Right atrium auricular region (tissue), 2 donors: ENCODE data around the gene SYT7. TPM values are rescaled to one million over a fixed set of nuclear protein-coding genes. Genes with fewer than 3 reads are reported as not detected.

Source experiments
- DNase-seq: peaks from one replicate; pipeline ENCODE4 v3.0.0-alpha.2; 2019; ENCODE audit warnings: low spot score
- H3K27ac ChIP-seq, 2 donors: fragments of 200-600 bp; sonication (generic); 1 replicate in 1 of 2; 2 replicates in 1 of 2; pipeline ENCODE4 v1.5.1; 2016 to 2019
- H3K27me3 ChIP-seq, 2 donors: fragments of 200-600 bp; sonication (generic); one replicate each; pipeline versions ENCODE4 v1.5.1 to v1.6.0; 2017 to 2019
- H3K36me3 ChIP-seq: fragments of 200-600 bp; sonication (generic); one replicate; pipeline ENCODE4 v1.5.1; 2016
- H3K4me1 ChIP-seq, 2 donors: fragments of 200-600 bp; sonication (generic); one replicate each; pipeline versions ENCODE4 v1.5.1 to v1.6.0; 2017 to 2019
- H3K4me3 ChIP-seq, 2 donors: fragments of 200-600 bp; sonication (generic); 1 replicate in 1 of 2; 2 replicates in 1 of 2; pipeline ENCODE4 v1.5.1; 2017 to 2019; ENCODE audit warnings: mild to moderate bottlenecking in 1 of 2, moderate library complexity in 1 of 2
- H3K9me3 ChIP-seq, 2 donors: fragments of 200-600 bp; sonication (generic); one replicate each; pipeline ENCODE4 v1.5.1; 2019
- total RNA-seq, 2 donors: library from RNA; depleted of rRNA; stranded (reverse); fragments of >200 nt; gene quantifications; one replicate each; pipeline ENCODE4 v1.1.0, GENCODE V29; 2016
- TF ChIP-seq, protein P1 (sequence below), 2 donors: fragments of 200-600 bp; sonication (generic); IDR thresholded peaks; one replicate each; pipeline ENCODE4 v1.5.1; 2019; ENCODE audit warnings: antibody characterized with exemption in 2 of 2

The SYT7 gene
- total RNA-seq, 2 donors from 2014 or later, result 19.2 to 23.6 TPM

DNA sequence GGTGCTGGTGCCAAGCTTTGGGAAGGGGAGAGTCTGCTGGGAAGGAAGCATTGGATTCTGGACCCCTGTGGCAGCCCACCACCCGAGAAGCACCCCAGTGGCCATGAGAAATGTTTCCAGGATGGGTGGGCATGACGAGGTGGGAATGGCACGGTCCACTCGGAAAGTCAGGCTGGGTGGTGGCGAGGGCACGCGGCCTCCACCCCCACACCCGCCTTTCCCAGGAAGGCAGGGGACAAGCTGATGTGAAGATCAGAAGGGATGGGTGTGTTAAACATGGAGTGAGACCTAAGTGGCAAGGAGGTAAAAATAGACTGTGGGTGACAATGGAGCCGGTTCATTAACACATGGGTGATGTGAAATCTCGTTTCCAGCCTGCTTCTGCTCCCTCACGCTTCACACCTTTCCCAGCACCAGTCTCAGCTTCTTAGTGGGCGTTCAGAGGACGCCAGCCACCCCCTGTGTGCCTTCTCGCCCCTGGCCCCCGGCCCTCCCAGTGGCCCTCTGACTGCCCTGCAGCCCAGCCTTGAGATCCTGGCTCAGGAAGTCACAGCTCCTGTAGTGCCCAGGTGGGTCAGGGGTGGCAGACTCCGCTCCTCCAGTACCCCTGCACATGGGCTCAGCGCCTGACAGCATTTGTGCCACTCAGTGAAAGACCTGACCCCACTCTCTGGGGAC is 44.7 kb downstream of the SYT7 start:
- H3K27me3 ChIP-seq, result no peaks in the 10 kb centered on the region

DNA sequence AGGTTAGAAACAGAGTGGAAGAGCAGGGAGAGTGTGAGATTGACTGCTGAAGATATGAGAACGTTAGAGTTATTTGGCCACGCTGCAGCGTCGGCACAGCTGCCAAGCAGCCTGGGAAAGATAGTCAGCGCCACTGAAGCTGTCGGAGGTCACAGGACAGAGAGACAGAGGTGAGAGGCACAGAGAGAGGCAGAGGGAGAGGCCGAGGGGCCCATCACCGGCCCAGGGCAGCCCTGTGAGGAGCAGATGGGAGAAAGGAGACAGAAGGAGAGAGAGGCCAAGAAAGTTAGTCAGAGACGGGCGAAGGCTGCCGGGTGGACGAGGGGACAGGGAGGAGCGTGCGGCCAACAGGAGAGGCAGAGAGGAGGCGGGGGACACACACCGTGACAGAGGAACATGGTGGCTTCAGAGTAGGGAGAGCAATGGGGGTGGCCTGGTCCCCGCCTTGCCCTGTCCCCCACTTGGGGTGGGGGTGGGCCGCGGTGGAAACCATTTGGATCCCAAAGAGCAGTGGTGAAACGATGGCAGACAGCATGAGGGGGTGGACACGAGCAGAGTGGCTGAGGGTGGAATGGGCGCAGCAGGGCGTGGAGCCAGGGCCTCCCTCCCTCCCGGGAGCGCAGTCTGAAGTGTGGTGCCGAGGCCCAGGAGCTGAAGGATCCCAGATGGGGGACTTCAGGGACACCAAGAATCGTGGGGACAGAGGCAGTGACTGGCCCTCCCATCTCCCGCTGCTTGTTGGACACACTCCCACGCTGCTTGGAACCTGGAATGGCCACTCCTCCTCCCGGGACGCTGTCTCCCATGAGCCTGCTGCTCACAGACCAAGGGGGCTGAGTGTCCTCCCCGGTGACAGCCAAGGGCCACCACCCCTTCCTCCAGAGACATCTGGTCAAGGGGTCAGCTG is 45.7 kb downstream of the SYT7 start:
- H3K4me1 ChIP-seq, result peaks cover 0 to 63% of the 10 kb centered on the region in 2 donors
- H3K27ac ChIP-seq, result peak overlapping the region; percentile 85 to 89
- H3K4me3 ChIP-seq, result no peak overlapping the region
- H3K36me3 ChIP-seq, result no peaks in the 10 kb centered on the region
- TF ChIP-seq, protein P1, sequence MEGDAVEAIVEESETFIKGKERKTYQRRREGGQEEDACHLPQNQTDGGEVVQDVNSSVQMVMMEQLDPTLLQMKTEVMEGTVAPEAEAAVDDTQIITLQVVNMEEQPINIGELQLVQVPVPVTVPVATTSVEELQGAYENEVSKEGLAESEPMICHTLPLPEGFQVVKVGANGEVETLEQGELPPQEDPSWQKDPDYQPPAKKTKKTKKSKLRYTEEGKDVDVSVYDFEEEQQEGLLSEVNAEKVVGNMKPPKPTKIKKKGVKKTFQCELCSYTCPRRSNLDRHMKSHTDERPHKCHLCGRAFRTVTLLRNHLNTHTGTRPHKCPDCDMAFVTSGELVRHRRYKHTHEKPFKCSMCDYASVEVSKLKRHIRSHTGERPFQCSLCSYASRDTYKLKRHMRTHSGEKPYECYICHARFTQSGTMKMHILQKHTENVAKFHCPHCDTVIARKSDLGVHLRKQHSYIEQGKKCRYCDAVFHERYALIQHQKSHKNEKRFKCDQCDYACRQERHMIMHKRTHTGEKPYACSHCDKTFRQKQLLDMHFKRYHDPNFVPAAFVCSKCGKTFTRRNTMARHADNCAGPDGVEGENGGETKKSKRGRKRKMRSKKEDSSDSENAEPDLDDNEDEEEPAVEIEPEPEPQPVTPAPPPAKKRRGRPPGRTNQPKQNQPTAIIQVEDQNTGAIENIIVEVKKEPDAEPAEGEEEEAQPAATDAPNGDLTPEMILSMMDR (IDR thresholded peaks at IDR 0.05), result no peak
- no peaks in the 10 kb centered on the region for H3K9me3 ChIP-seq
- DNase-seq, result no peak
- H3K27me3 ChIP-seq, result no peaks in the 10 kb centered on the region

More for the DNA sequence above, 44.7 kb downstream of the SYT7 start:
- DNase-seq, result no peak
- Histone ChIP-seq H3K9me3 (no peaks in the 10 kb centered on the region), H3K36me3 (no peaks in the 10 kb centered on the region), H3K27ac (peak overlapping the region; percentile 85 to 89), H3K4me1 (peaks cover 0 to 58% of the 10 kb centered on the region in 2 donors), H3K4me3 (no peak overlapping the region)
- TF ChIP-seq, protein P1 (IDR thresholded peaks at IDR 0.05), result no peak

DNA sequence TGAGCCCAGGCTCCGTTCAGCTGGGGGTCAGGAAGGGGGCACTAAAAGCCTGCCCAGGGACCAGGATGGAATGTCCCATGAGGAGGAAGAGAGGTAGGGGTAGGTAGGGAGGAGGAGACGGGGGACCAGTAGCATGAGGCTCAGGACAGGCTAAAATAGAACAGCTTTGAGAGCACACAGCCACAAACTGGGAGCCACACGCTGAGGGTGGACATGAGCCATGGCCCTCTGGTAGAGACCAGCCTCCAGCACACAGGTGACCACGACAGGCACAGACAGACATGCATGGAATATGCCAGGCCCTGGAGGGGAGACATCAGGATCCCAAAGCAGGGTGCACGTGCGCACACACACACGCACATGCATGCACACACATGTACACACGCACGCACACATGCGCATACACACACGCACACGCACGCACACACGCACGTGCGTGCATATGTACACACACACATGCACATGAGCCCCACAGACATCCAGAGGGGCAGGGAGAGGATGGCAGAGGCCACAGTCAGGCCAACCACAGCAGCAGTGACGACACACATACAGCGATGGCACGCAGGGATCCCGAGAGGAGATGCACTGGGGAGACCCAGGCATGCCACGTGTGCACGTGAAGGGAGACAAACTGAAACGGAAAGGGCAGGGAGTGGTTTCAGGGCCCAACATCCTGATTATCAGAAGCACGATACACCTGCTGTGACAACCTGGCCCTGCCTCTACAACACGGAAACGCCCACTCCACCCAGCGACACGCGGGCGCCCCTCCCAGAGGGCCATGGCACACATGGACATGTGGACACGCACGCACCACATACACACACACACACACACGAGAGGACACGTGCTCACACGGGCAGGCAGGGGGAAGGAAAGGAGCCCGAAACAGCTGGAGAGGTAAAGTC is 46.6 kb downstream of the SYT7 start:
- DNase-seq, result no peak

DNA sequence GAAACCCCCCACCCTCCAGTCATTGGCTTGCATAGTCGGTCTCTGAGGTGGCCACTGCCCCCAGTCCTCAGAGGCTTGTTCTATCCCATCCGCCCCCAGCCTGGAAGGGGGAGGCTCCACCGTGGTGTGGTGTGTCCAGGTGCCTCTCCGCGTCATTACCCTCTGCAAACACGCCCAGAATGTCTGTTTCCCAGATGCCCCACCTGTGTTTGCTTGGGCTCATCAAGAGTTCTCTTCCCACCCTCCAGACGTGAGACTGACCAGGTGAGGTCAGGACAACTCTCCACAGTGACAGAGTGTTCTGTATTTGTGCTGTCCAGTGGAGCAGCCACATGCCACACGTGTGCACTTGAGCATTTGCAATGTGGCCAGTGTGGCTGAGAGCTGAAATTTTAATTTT is 47.5 kb downstream of the SYT7 start:
- Histone ChIP-seq H3K4me1 (peaks cover 0 to 63% of the 10 kb centered on the region in 2 donors), H3K27me3 (no peaks in the 10 kb centered on the region), H3K9me3 (no peaks in the 10 kb centered on the region), H3K36me3 (no peaks in the 10 kb centered on the region), H3K4me3 (no peak overlapping the region), H3K27ac (peak overlapping the region in 1 of 2 donors; percentile 85)
- TF ChIP-seq, protein P1 (IDR thresholded peaks at IDR 0.05), result no peak
- DNase-seq, result no peak

More for the DNA sequence above, 46.6 kb downstream of the SYT7 start:
- TF ChIP-seq, protein P1 (IDR thresholded peaks at IDR 0.05), result no peak
- Histone ChIP-seq H3K27me3 (no peaks in the 10 kb centered on the region), H3K4me3 (no peak overlapping the region), H3K4me1 (peaks cover 0 to 70% of the 10 kb centered on the region in 2 donors), H3K9me3 (no peaks in the 10 kb centered on the region), H3K27ac (peak overlapping the region; percentile 85 to 89), H3K36me3 (no peaks in the 10 kb centered on the region)

DNA sequence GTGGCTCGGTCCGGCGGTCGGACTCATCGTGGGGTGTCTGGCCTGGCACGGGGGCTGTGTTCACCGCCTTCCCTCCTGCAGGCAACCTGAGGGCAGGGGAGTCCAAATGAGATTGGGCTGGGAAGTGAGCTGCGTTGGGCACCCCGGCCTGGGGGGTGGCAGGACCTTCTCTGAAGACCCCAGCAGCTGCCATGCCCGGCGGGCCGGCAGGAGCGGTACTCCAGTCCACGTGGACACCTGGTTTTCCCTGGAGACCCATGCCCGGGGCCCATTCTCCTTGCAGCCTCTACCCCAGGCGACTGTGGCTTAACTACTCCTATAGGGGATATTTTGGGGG is 47.9 kb downstream of the SYT7 start:
- Histone ChIP-seq H3K36me3 (no peaks in the 10 kb centered on the region), H3K9me3 (no peaks in the 10 kb centered on the region), H3K4me3 (no peak overlapping the region), H3K4me1 (peaks cover 0 to 60% of the 10 kb centered on the region in 2 donors), H3K27ac (no peak overlapping the region), H3K27me3 (no peaks in the 10 kb centered on the region)
- DNase-seq, result no peak
- TF ChIP-seq, protein P1 (IDR thresholded peaks at IDR 0.05), result no peak
